Measurements from ENCODE around the gene PIM3.
"Not testable (repeated sequence)": the region's sequence is repeated elsewhere in the genome, so short reads cannot be mapped to it uniquely, and the experiment has no call there.

PIM3 gene

GRCh38 chr22:49981799-49982198 lies 21.2 kb downstream of the PIM3 start:
- in situ Hi-C loops (cut with MboI; ENCODE audit: low sequenced_read_pairs) = not testable (repeated sequence)

- in situ Hi-C loops (cut with MboI; ENCODE audit: low sequenced_read_pairs) = no loop called here
These were observed 22.8 kb downstream of the PIM3 start for GRCh38 chr22:49983148-49984042.

- in situ Hi-C loops (cut with MboI; ENCODE audit: low sequenced_read_pairs) = no loop called here
These were observed 25.8 kb downstream of the PIM3 start for GRCh38 chr22:49986325-49986724.

- in situ Hi-C loops (cut with MboI; ENCODE audit: low sequenced_read_pairs) = not testable (repeated sequence)
These were observed 29.3 kb downstream of the PIM3 start for GRCh38 chr22:49989826-49990225.

- in situ Hi-C loops (cut with MboI; ENCODE audit: low sequenced_read_pairs) = no loop called here
These were observed 30.6 kb downstream of the PIM3 start for GRCh38 chr22:49991167-49991566.

GRCh38 chr22:49991907-49992533 lies 31.4 kb downstream of the PIM3 start:
- in situ Hi-C loops (cut with MboI; ENCODE audit: low sequenced_read_pairs) = no loop called here

- in situ Hi-C loops (cut with MboI; ENCODE audit: low sequenced_read_pairs) = no loop called here
These were observed 32.5 kb downstream of the PIM3 start for GRCh38 chr22:49992921-49993648.

GRCh38 chr22:49993649-49994360 lies 33.2 kb downstream of the PIM3 start:
- in situ Hi-C loops (cut with MboI; ENCODE audit: low sequenced_read_pairs) = no loop called here

GRCh38 chr22:49994361-49995040 lies 33.9 kb downstream of the PIM3 start:
- in situ Hi-C loops (cut with MboI; ENCODE audit: low sequenced_read_pairs) = no loop called here

GRCh38 chr22:49995041-49995360 lies 34.4 kb downstream of the PIM3 start:
- in situ Hi-C loops (cut with MboI; ENCODE audit: low sequenced_read_pairs) = no loop called here

- in situ Hi-C loops (cut with MboI; ENCODE audit: low sequenced_read_pairs) = no loop called here
These were observed 35.0 kb downstream of the PIM3 start for GRCh38 chr22:49995361-49996118.

- in situ Hi-C loops (cut with MboI; ENCODE audit: low sequenced_read_pairs) = no loop called here
These were observed 35.5 kb downstream of the PIM3 start for GRCh38 chr22:49996119-49996517.

GRCh38 chr22:49996518-49997250 lies 36.1 kb downstream of the PIM3 start:
- in situ Hi-C loops (cut with MboI; ENCODE audit: low sequenced_read_pairs) = no loop called here

GRCh38 chr22:49997251-49997599 lies 36.7 kb downstream of the PIM3 start:
- in situ Hi-C loops (cut with MboI; ENCODE audit: low sequenced_read_pairs) = no loop called here

- in situ Hi-C loops (cut with MboI; ENCODE audit: low sequenced_read_pairs) = no loop called here
These were observed 37.6 kb downstream of the PIM3 start for GRCh38 chr22:49997932-49998717.

GRCh38 chr22:49998718-49999062 lies 38.1 kb downstream of the PIM3 start:
- in situ Hi-C loops (cut with MboI; ENCODE audit: low sequenced_read_pairs) = no loop called here

- in situ Hi-C loops (cut with MboI; ENCODE audit: low sequenced_read_pairs) = no loop called here
These were observed 38.7 kb downstream of the PIM3 start for GRCh38 chr22:49999063-49999945.

Data from HL-60/S4 treated with retinoic acid at 250 ng/mL for 4 days and 3 days (cell line).